Measurements from ENCODE around the gene RUSC2. TPM values are rescaled to one million over a fixed set of nuclear protein-coding genes. Genes with fewer than 3 reads are reported as not detected.
A peak's percentile ranks its signal among the peaks of the same experiment; 100 is the strongest.
"Not testable (repeated sequence)": the region's sequence is repeated elsewhere in the genome, so short reads cannot be mapped to it uniquely, and the experiment has no call there.

The RUSC2 gene
- total RNA-seq, 6 donors from 2014 or later = 16.0 to 42.7 (median 28.0) TPM

DNA sequence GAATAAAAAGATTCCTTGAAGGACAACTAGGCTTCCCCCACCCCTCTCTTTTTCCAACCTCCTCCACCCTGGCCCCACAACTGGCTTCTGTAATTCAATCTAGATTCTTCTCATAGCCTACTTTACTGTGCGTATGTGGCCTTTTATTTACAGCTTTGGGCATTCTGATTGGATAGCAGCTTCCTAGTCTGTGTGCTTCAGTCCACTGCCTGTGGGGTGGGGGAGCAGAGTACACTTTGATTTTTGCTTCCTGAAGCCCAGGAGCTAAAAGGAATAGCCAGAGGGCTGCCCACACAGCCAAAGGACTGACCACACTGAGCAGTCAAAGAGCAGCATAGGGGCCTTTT lies 30.4 kb downstream of the RUSC2 start:
- 79 to 82% methylated on average over 1 of the region's 1 CpG for WGBS, 2 donors
- ATAC-seq (ENCODE audit: low FRiP score in 2 of 2) (no peak), DNase-seq (no peak)
- Histone ChIP-seq H3K36me3 (no peaks in the 10 kb centered on the region), H3K4me3 (no peak overlapping the region), H3K27me3 (no peaks in the 10 kb centered on the region), H3K4me1 (peaks cover 35 to 62% (median 42%) of the 10 kb centered on the region in 4 donors), H3K9me3 (no peaks in the 10 kb centered on the region), H3K27ac (peak overlapping the region; percentile 15 to 87 (median 68))
- TF ChIP-seq, protein P1, sequence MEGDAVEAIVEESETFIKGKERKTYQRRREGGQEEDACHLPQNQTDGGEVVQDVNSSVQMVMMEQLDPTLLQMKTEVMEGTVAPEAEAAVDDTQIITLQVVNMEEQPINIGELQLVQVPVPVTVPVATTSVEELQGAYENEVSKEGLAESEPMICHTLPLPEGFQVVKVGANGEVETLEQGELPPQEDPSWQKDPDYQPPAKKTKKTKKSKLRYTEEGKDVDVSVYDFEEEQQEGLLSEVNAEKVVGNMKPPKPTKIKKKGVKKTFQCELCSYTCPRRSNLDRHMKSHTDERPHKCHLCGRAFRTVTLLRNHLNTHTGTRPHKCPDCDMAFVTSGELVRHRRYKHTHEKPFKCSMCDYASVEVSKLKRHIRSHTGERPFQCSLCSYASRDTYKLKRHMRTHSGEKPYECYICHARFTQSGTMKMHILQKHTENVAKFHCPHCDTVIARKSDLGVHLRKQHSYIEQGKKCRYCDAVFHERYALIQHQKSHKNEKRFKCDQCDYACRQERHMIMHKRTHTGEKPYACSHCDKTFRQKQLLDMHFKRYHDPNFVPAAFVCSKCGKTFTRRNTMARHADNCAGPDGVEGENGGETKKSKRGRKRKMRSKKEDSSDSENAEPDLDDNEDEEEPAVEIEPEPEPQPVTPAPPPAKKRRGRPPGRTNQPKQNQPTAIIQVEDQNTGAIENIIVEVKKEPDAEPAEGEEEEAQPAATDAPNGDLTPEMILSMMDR (IDR thresholded peaks at IDR 0.05) = no peak
- TF ChIP-seq POLR2A (IDR thresholded peaks at IDR 0.05) (no peak), POLR2AphosphoS5 (IDR thresholded peaks at IDR 0.05) (no peak), EP300 (IDR thresholded peaks at IDR 0.05) (no peak)

DNA sequence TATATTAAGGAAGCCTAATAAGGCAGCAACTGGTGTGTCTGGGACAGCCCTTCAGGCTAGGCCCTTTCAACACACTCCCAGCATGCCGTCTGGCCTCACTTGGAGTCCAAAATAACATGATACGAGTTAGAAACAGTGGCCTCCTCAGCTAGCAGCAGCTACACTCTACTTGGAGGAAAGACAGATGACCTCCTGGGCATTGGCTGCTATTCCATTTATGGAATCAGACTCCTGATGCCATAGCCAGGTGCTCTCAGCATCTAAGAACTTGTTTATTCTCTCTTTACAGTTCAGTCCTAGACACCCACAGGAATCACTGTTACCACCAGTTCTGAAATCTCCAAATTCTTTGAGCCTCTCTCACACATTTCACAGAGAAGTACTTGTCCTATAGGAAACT lies 31.8 kb downstream of the RUSC2 start:
- 44 to 76% methylated on average over 2 of the region's 2 CpGs for WGBS, 2 donors
- ATAC-seq (ENCODE audit: low FRiP score in 2 of 2) = no peak
- DNase-seq = no peak

DNA sequence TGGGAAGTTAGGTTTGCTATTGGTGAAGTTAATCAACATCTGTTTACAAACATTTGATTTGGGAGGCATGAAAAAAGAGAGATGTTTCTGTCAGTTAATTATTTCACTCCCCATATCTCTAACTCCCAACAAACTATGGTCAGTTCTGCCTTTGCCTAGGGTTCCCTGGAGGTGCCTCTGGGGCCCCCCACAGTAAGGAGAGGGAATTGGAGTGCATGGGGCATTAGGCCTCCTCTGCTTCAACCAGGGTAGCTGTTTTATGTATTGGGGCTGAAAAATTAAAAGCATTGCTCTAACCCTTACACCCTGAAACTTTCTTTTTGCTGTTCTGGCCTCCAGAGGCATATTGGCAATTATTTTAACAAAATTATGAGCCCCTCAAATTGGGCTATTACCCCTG lies 32.3 kb downstream of the RUSC2 start:
- Histone ChIP-seq H3K9me3 (no peaks in the 10 kb centered on the region), H3K4me3 (no peak overlapping the region), H3K27me3 (no peaks in the 10 kb centered on the region), H3K27ac (peak overlapping the region in 1 of 4 donors; percentile 87), H3K36me3 (no peaks in the 10 kb centered on the region), H3K4me1 (peaks cover 45 to 64% (median 47%) of the 10 kb centered on the region in 4 donors)
- TF ChIP-seq EP300 (IDR thresholded peaks at IDR 0.05) (no peak), POLR2AphosphoS5 (IDR thresholded peaks at IDR 0.05) (no peak), POLR2A (IDR thresholded peaks at IDR 0.05) (no peak)
- TF ChIP-seq, protein P1 (IDR thresholded peaks at IDR 0.05) = no peak
- no peak for DNase-seq
- ATAC-seq (ENCODE audit: low FRiP score in 2 of 2) = no peak

More for the DNA sequence above, 31.8 kb downstream of the RUSC2 start:
- Histone ChIP-seq H3K4me3 (no peak overlapping the region), H3K4me1 (peaks cover 43 to 64% (median 46%) of the 10 kb centered on the region in 4 donors), H3K36me3 (no peaks in the 10 kb centered on the region), H3K9me3 (no peaks in the 10 kb centered on the region), H3K27me3 (no peaks in the 10 kb centered on the region), H3K27ac (peak overlapping the region in 1 of 4 donors; percentile 87)
- TF ChIP-seq, protein P1 (IDR thresholded peaks at IDR 0.05) = no peak
- TF ChIP-seq EP300 (IDR thresholded peaks at IDR 0.05) (no peak), POLR2A (IDR thresholded peaks at IDR 0.05) (no peak), POLR2AphosphoS5 (IDR thresholded peaks at IDR 0.05) (no peak)

DNA sequence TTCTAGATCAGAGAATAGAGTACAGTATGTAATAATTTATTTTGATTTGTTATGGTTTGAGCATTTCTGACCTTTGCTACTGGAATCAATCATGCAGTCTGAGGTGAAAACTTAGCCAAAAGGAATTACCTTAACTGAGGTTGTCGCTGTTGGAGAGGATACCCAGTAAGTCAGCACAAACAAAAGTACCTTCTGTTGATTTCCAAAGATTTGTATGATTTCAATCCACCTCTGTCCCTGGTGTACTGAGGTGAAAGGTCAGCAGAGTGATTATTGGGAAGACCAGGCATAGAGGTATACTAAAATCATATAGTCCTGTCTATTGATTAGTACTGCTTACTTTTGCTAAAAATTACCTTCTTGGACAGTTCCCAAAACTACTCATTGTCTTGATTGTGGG lies 32.8 kb downstream of the RUSC2 start:
- Histone ChIP-seq H3K27me3 (no peaks in the 10 kb centered on the region), H3K36me3 (no peaks in the 10 kb centered on the region), H3K27ac (peak overlapping the region in 1 of 4 donors; percentile 87), H3K9me3 (no peaks in the 10 kb centered on the region), H3K4me1 (peaks cover 41 to 64% (median 42%) of the 10 kb centered on the region in 4 donors), H3K4me3 (no peak overlapping the region)
- no peak for ATAC-seq (ENCODE audit: low FRiP score in 2 of 2)
- 86 to 92% methylated on average over 1 of the region's 1 CpG for WGBS, 2 donors
- DNase-seq = no peak
- TF ChIP-seq POLR2A (IDR thresholded peaks at IDR 0.05) = no peak
- no peak for TF ChIP-seq EP300 (IDR thresholded peaks at IDR 0.05)
- TF ChIP-seq, protein P1 (IDR thresholded peaks at IDR 0.05) = no peak
- no peak for TF ChIP-seq POLR2AphosphoS5 (IDR thresholded peaks at IDR 0.05)

DNA sequence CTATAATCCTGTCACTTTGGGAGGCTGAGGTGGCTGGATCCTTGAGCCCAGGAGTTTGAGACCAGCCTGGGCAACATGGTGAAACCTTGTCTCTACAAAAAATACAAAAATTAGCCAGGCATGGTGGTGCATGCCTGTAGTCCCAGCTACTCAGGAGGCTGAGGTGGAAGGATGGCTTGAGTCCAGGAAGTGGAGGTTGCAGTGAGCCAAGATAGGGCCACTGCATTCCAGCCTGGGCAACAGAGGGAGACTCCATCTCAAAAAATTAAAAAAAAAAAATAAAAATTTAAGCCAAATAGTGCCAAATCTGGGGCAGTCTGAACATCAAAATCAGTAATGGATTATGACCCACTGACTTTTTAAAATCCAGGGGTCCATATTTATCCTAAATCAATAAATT lies 33.6 kb downstream of the RUSC2 start:
- not testable (repeated sequence) for H3K36me3 ChIP-seq; H3K4me3 ChIP-seq; H3K9me3 ChIP-seq; ATAC-seq (ENCODE audit: low FRiP score in 2 of 2); DNase-seq; H3K27ac ChIP-seq; H3K27me3 ChIP-seq
- H3K4me1 ChIP-seq = peaks cover 32 to 59% (median 33%) of the 10 kb centered on the region in 4 donors

All from upper lobe of left lung (tissue), 6 donors.